Measurements from ENCODE around the gene ECT2.

The ECT2 gene

DNA sequence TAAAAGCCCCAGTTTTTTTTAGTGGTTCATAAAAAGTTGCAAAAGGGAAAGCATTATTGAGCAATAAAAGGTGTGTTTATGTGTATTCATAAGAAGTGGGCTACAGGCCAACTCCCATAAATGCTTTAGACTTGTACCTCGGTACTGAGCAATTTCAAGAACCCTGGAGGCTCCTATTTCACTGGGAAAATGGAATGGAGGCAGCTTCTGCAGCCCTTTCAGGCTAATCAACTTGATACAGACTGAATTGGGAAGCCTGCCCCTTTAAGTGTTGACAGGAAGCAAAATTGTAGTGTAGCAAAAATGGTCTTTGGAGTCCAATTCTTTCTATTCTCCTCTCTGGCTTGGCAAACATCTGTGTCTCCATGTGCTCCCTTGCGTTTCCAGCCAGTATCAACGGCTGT is 118.8 kb downstream of the ECT2 start:
- DNase-seq = no peak

- DNase-seq = no peak
Observed at GRCh38 chr3:172869784-172870518, 119.4 kb downstream of the ECT2 start.
